Lower leg skin (tissue), 3 donors: ENCODE results near the gene INSYN1.

Experiments
- POLR2A ChIP-seq, 2 donors: fragments of 450-650 bp; IDR thresholded peaks; one replicate each; pipeline ENCODE4 v1.6.1; 2016 to 2017; ENCODE audit warnings: antibody characterized with exemption in 2 of 2, mild to moderate bottlenecking in 1 of 2, moderate library complexity in 1 of 2
- TF ChIP-seq, protein P1 (sequence below), 3 donors: fragments of 450-650 bp; IDR thresholded peaks; one replicate each; pipeline ENCODE4 v1.5.1; 2016; ENCODE audit warnings: antibody characterized with exemption in 3 of 3, mild to moderate bottlenecking in 3 of 3, moderate library complexity in 2 of 3

DNA sequence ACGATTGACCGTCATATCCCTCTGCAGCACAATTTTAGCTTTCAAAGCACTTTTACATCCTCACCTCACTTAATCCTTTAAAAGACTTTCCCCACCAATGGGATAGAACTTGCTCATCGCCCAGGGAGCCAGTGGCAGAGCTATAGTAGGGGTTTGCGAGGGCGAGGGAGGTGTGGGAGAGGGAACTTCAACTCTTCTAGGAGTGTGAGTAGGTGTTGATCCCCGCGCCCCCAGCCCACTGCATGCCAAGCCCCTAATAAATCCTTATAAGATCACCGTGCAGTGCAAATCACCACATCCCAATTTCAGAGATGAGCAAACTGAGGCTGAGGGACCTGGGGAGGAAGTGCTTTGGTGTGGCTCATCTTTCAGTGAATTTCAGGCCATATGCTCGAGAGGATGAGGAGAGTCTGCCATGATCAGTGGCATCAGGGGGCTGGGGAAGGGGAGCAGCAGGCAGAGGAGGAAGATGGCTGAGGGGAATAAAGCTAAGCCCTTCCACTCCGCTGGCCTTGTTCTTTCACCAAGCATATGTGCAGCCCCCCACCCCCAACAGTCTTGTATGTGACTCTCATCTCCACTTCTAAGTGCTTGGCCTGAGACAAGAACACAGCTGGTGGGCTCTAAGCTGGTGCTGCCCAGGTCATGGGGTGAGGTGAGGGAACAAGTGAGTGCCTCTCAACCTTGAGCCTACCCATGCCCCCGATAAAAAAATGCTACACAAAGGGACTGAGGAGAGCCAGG lies 5.1 kb downstream of the INSYN1 start:
- TF ChIP-seq, protein P1, sequence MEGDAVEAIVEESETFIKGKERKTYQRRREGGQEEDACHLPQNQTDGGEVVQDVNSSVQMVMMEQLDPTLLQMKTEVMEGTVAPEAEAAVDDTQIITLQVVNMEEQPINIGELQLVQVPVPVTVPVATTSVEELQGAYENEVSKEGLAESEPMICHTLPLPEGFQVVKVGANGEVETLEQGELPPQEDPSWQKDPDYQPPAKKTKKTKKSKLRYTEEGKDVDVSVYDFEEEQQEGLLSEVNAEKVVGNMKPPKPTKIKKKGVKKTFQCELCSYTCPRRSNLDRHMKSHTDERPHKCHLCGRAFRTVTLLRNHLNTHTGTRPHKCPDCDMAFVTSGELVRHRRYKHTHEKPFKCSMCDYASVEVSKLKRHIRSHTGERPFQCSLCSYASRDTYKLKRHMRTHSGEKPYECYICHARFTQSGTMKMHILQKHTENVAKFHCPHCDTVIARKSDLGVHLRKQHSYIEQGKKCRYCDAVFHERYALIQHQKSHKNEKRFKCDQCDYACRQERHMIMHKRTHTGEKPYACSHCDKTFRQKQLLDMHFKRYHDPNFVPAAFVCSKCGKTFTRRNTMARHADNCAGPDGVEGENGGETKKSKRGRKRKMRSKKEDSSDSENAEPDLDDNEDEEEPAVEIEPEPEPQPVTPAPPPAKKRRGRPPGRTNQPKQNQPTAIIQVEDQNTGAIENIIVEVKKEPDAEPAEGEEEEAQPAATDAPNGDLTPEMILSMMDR (IDR thresholded peaks at IDR 0.05): no peak
- no peak for TF ChIP-seq POLR2A (IDR thresholded peaks at IDR 0.05)
